ENCODE results near the gene C1orf53. TPM values are rescaled to one million over a fixed set of nuclear protein-coding genes. Genes with fewer than 3 reads are reported as not detected.
A peak's percentile ranks its signal among the peaks of the same experiment; 100 is the strongest.

The C1orf53 gene
- total and polyA plus RNA-seq, 9 of the 15 experiments (the other 6 are each of a cell fraction or from before 2014, with no cell fraction given): 0.31 to 3.2 (median 2.3) TPM

GRCh38 chr1:197868751-197869489 is 33.5 kb upstream of the C1orf53 start:
- no peak overlapping the region for H3K4me3 ChIP-seq
- 5% methylated on average over 7 of the region's 7 CpGs for whole genome bisulfite sequencing (ENCODE audit: insufficient coverage, low coverage, missing lambda C conversion rate)
- ChIA-PET CTCF (ENCODE audit: low intra/inter-chr PET ratio) (interaction anchor here (0.9 to 2.2 kb wide), 3 partner anchors 176 to 342 kb away, joined by 3 to 12 read pairs (median 4); no protein-coding TSS in a partner anchor), POLR2A (interaction anchor here (0.5 to 1.6 kb wide), 7 partner anchors 11 to 327 kb away, joined by 3 to 5 read pairs (median 3); partner anchors contain the start of gene C1orf53)
- DNase-seq (ENCODE audit: extremely low read depth in 1 of 4, low spot score in 3 of 4) (peak; percentile 23 to 81 (median 46)), ATAC-seq (peak; percentile 99), FAIRE-seq (peak; percentile 58)
- H3K79me2 ChIP-seq (ENCODE audit: control insufficient read depth, insufficient read depth, low read length): no peaks in the 10 kb centered on the region
- intact Hi-C loops (cut with micrococcal nuclease) (loop anchor here (1.0 to 10.0 kb wide), 11 partner anchors 55 to 598 kb away; partner anchors contain the start of gene DENND1B), in situ Hi-C loops (cut with MboI) (loop anchor here (5.0 kb wide), 1 partner anchor 247 kb away; no protein-coding TSS in a partner anchor)
- no TSS peak for BruUV-seq (replicated peaks)
- no peak overlapping the region for H2AFZ ChIP-seq (ENCODE audit: low read depth, low read length)
- no peak overlapping the region for H3K9ac ChIP-seq (ENCODE audit: insufficient read depth in 1 of 2, low read depth in 2 of 2, low read length in 2 of 2)
- H3K36me3 ChIP-seq (ENCODE audit: control insufficient read depth, insufficient read depth, low read length): no peaks in the 10 kb centered on the region
- H3K9me1 ChIP-seq (ENCODE audit: control insufficient read depth, insufficient read depth, low read length): no peaks in the 10 kb centered on the region
- H3K27ac ChIP-seq (ENCODE audit: extremely low read depth, low read depth, low read length): no peak overlapping the region
- no peaks in the 10 kb centered on the region for H3K9me3 ChIP-seq (replicated peaks; ENCODE audit: control insufficient read depth, insufficient read depth, low read depth, low read length)
- no peaks in the 10 kb centered on the region for H3K27me3 ChIP-seq (ENCODE audit: control insufficient read depth in 2 of 2, insufficient read depth in 2 of 2, low read length in 2 of 2)
- no peaks in the 10 kb centered on the region for H3K4me1 ChIP-seq (replicated peaks in 1 of 2; ENCODE audit: control insufficient read depth in 2 of 2, insufficient read depth in 2 of 2, low read length in 2 of 2)
- no peak overlapping the region for H3K4me2 ChIP-seq (ENCODE audit: insufficient read depth, low read length)
- no peaks in the 10 kb centered on the region for H4K20me1 ChIP-seq (replicated peaks; ENCODE audit: control insufficient read depth, insufficient read depth, low read length)
- TF ChIP-seq CC2D1A (IDR thresholded peaks at IDR 0.05) (0 out of 2 replicates have a peak, but pooled peaks have one; percentile 39), SMC3 (conservative IDR thresholded peaks at IDR 0.05; ENCODE audit: insufficient read depth, low read depth, low read length) (peak; percentile 66), CSDE1 (IDR thresholded peaks at IDR 0.05) (peak in 1 of 2 experiments; percentile 22; a peak in 1 of 4 replicates), ZNF140 (CRISPR knock-in tag; IDR thresholded peaks at IDR 0.05) (no peak), ETV1 (tag; conservative IDR thresholded peaks at IDR 0.05; ENCODE audit: low read depth) (0 out of 2 replicates have a peak, but pooled peaks have one; percentile 18), REST (IDR thresholded peaks at IDR 0.05; ENCODE audit: borderline replicate concordance) (peak; percentile 83), REST (CRISPR knock-in tag; IDR thresholded peaks at IDR 0.05; ENCODE audit: low read depth) (no peak), CTCF (IDR thresholded peaks at IDR 0.05 in 2 of 3, conservative IDR thresholded peaks at IDR 0.05 in 1 of 3; ENCODE audit: insufficient read depth in 2 of 3, low read depth in 1 of 3, low read length in 3 of 3) (peak; percentile 66 to 86 (median 70))
- TF ChIP-seq, protein P1, sequence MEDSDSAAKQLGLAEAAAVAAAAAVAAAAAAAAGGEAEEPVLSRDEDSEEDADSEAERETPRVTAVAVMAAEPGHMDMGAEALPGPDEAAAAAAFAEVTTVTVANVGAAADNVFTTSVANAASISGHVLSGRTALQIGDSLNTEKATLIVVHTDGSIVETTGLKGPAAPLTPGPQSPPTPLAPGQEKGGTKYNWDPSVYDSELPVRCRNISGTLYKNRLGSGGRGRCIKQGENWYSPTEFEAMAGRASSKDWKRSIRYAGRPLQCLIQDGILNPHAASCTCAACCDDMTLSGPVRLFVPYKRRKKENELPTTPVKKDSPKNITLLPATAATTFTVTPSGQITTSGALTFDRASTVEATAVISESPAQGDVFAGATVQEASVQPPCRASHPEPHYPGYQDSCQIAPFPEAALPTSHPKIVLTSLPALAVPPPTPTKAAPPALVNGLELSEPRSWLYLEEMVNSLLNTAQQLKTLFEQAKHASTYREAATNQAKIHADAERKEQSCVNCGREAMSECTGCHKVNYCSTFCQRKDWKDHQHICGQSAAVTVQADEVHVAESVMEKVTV (CRISPR knock-in tag; IDR thresholded peaks at IDR 0.05): peak; percentile 75
